Measurements from ENCODE around the gene SMYD3.

The SMYD3 gene

DNA sequence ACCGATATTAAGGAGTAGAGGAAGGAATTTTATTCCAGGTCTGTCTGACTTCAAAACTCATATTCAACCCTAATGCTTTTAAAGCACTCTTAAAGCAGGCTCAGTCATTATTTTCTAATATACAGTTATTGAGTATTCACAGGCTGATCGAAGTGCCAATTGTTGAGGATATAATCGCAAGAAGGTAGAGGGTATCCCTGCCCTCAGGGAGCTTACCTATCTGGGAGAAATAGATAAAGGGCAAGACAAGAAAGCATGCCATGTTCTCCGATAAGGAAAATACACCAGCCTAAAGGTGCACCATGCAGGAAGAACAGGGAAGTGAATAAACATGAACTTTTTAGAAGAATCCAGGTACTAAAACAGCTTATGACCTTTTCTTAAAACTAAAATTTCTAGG, 361.2 kb downstream of the SMYD3 start:
- Histone ChIP-seq H3K4me3 (ENCODE audit: low read length) (no peak overlapping the region), H3K4me2 (ENCODE audit: low read depth, low read length) (no peak overlapping the region), H3K36me3 (replicated peaks; ENCODE audit: insufficient read depth, low read length) (no peaks in the 10 kb centered on the region), H3F3A (ENCODE audit: insufficient read depth, low read length) (no peaks in the 10 kb centered on the region), H3K9me3 (replicated peaks; ENCODE audit: insufficient read depth, low read length) (no peaks in the 10 kb centered on the region), H3K9me2 (replicated peaks; ENCODE audit: insufficient read depth, low read length) (no peaks in the 10 kb centered on the region), H3K79me2 (ENCODE audit: low read length) (no peaks in the 10 kb centered on the region), H3K4me1 (ENCODE audit: low read length) (no peaks in the 10 kb centered on the region), H3K27me3 (replicated peaks; ENCODE audit: insufficient read depth, low read length) (no peaks in the 10 kb centered on the region), H3K9ac (ENCODE audit: low read length) (no peak overlapping the region), H4K20me1 (ENCODE audit: insufficient read depth, low read length) (no peaks in the 10 kb centered on the region), H3K27ac (ENCODE audit: low read length) (no peak overlapping the region), H2AFZ (ENCODE audit: low read length) (no peak overlapping the region)
- TF ChIP-seq EZH2 (optimal IDR thresholded peaks at IDR 0.05; ENCODE audit: low read depth, low read length) (no peak), EZH2phosphoT487 (IDR thresholded peaks at IDR 0.05; ENCODE audit: low read length) (no peak)
- TF ChIP-seq, protein P1, sequence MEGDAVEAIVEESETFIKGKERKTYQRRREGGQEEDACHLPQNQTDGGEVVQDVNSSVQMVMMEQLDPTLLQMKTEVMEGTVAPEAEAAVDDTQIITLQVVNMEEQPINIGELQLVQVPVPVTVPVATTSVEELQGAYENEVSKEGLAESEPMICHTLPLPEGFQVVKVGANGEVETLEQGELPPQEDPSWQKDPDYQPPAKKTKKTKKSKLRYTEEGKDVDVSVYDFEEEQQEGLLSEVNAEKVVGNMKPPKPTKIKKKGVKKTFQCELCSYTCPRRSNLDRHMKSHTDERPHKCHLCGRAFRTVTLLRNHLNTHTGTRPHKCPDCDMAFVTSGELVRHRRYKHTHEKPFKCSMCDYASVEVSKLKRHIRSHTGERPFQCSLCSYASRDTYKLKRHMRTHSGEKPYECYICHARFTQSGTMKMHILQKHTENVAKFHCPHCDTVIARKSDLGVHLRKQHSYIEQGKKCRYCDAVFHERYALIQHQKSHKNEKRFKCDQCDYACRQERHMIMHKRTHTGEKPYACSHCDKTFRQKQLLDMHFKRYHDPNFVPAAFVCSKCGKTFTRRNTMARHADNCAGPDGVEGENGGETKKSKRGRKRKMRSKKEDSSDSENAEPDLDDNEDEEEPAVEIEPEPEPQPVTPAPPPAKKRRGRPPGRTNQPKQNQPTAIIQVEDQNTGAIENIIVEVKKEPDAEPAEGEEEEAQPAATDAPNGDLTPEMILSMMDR (IDR thresholded peaks at IDR 0.05; ENCODE audit: low read length): no peak
- no peak for DNase-seq

DNA sequence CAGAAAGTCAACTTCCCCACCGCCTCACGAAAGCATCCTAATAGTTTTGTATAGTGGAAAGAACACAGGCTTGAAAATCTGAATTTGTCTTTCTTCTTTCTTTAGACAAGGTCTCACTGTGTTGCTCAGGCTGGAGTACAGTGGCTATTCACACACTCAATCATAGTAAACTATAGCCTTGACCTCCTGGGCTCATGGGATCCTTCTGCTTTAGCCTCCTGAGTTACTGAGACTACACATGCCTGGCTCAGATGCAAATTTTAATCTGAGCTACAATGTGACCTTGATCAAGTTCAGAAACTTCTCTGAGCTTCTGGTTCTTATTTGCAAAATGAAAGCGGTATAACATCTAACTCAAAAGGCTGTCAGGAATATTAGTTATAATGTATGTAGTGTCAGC, 362.1 kb downstream of the SMYD3 start:
- no peak for DNase-seq
- no peaks in the 10 kb centered on the region for H3K36me3 ChIP-seq (replicated peaks; ENCODE audit: insufficient read depth, low read length)
- no peak overlapping the region for H3K9ac ChIP-seq (ENCODE audit: low read length)
- no peaks in the 10 kb centered on the region for H3K79me2 ChIP-seq (ENCODE audit: low read length)
- TF ChIP-seq, protein P1 (IDR thresholded peaks at IDR 0.05; ENCODE audit: low read length): no peak
- TF ChIP-seq EZH2phosphoT487 (IDR thresholded peaks at IDR 0.05; ENCODE audit: low read length) (no peak), EZH2 (optimal IDR thresholded peaks at IDR 0.05; ENCODE audit: low read depth, low read length) (no peak)
- H2AFZ ChIP-seq (ENCODE audit: low read length): no peak overlapping the region
- no peaks in the 10 kb centered on the region for H3K4me1 ChIP-seq (ENCODE audit: low read length)
- no peak overlapping the region for H3K27ac ChIP-seq (ENCODE audit: low read length)
- no peaks in the 10 kb centered on the region for H4K20me1 ChIP-seq (ENCODE audit: insufficient read depth, low read length)
- no peaks in the 10 kb centered on the region for H3K27me3 ChIP-seq (replicated peaks; ENCODE audit: insufficient read depth, low read length)
- H3K4me3 ChIP-seq (ENCODE audit: low read length): no peak overlapping the region
- no peaks in the 10 kb centered on the region for H3F3A ChIP-seq (ENCODE audit: insufficient read depth, low read length)
- no peak overlapping the region for H3K4me2 ChIP-seq (ENCODE audit: low read depth, low read length)
- no peaks in the 10 kb centered on the region for H3K9me2 ChIP-seq (replicated peaks; ENCODE audit: insufficient read depth, low read length)
- H3K9me3 ChIP-seq (replicated peaks; ENCODE audit: insufficient read depth, low read length): no peaks in the 10 kb centered on the region

DNA sequence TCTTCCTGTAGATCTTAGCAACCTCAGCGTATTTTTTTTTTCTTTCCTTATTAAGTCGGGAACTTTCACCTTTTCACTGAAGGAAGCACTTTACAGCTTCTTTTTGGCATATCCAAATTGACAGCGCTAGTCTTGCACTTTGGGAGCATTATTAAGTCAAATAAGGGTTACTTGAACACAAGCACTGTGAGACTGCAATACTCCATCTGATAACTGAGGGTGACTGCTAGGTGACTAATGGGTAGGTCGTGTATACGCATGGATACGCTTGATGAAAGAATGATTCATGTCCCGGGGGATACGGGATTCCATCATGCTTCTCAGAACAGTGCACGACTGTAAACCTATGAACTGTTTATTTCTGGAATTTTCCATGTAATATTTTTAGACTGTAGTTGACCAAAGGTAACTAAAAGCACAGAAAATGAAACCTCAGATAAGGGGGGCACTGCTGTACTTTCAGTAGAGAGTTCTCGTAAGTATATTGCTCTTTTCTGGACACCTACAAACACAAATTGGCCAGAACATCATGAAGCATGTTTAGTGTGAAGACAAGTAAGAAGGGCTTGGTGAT, 364.7 kb downstream of the SMYD3 start:
- Histone ChIP-seq H3K4me1 (ENCODE audit: low read length) (no peaks in the 10 kb centered on the region), H3F3A (ENCODE audit: insufficient read depth, low read length) (no peaks in the 10 kb centered on the region), H3K4me3 (ENCODE audit: low read length) (no peak overlapping the region), H2AFZ (ENCODE audit: low read length) (no peak overlapping the region), H4K20me1 (ENCODE audit: insufficient read depth, low read length) (no peaks in the 10 kb centered on the region), H3K79me2 (ENCODE audit: low read length) (no peaks in the 10 kb centered on the region), H3K4me2 (ENCODE audit: low read depth, low read length) (no peak overlapping the region), H3K27me3 (replicated peaks; ENCODE audit: insufficient read depth, low read length) (no peaks in the 10 kb centered on the region), H3K9me2 (replicated peaks; ENCODE audit: insufficient read depth, low read length) (no peaks in the 10 kb centered on the region), H3K36me3 (replicated peaks; ENCODE audit: insufficient read depth, low read length) (no peaks in the 10 kb centered on the region), H3K27ac (ENCODE audit: low read length) (no peak overlapping the region), H3K9me3 (replicated peaks; ENCODE audit: insufficient read depth, low read length) (no peaks in the 10 kb centered on the region), H3K9ac (ENCODE audit: low read length) (no peak overlapping the region)
- no peak for TF ChIP-seq EZH2 (optimal IDR thresholded peaks at IDR 0.05; ENCODE audit: low read depth, low read length)
- TF ChIP-seq, protein P1 (IDR thresholded peaks at IDR 0.05; ENCODE audit: low read length): no peak
- TF ChIP-seq EZH2phosphoT487 (IDR thresholded peaks at IDR 0.05; ENCODE audit: low read length): no peak
- DNase-seq: no peak
